Muscle of back (tissue), 11 donors: ENCODE data around the gene UNC79. TPM values are rescaled to one million over a fixed set of nuclear protein-coding genes. Genes with fewer than 3 reads are reported as not detected.

ENCODE experiments used
- DNase-seq, 3 donors: peaks; one replicate each; pipeline versions ENCODE4 v3.0.0 to v3.0.0-alpha.2; 2013
- polyA plus RNA-seq, 10 donors: library from polyadenylated mRNA; unstranded; fragments of 120-200 nt; gene quantifications; one replicate each; pipeline ENCODE4 v1.2.1, GENCODE V29; 2013; ENCODE audit not compliant: insufficient read length in 10 of 10

UNC79 gene
- polyA plus RNA-seq, 10 donors = 0.25 to 0.60 (median 0.39) TPM

- DNase-seq = no peak
These were observed 317.7 kb downstream of the UNC79 start for GRCh38 chr14:93748208-93749075.

GRCh38 chr14:93749076-93749420 is 318.3 kb downstream of the UNC79 start:
- DNase-seq = no peak

GRCh38 chr14:93751946-93752655 is 321.4 kb downstream of the UNC79 start:
- DNase-seq = no peak

GRCh38 chr14:93752980-93753561 is 322.3 kb downstream of the UNC79 start:
- no peak for DNase-seq

- DNase-seq = no peak
These were observed 322.9 kb downstream of the UNC79 start for GRCh38 chr14:93753647-93754046.

GRCh38 chr14:93757206-93757605 is 326.5 kb downstream of the UNC79 start:
- DNase-seq = no peak

Other genes with a start within 250 kb of the UNC79 start
- 10 to 100 TPM; 19.6 to 26.1 (median 22.9) TPM for gene MOAP1, start 246.0 kb upstream of the UNC79 start, polyA plus RNA-seq
- 10 to 100 TPM; 14.3 to 19.0 (median 16.2) TPM for gene LYSET, start 245.6 kb upstream of the UNC79 start, polyA plus RNA-seq
- 10 to 100 TPM in 2 of 10 donors, 1 to 10 TPM in 8; 7.5 to 12.0 (median 8.4) TPM for gene GON7, start 223.9 kb upstream of the UNC79 start, polyA plus RNA-seq
- gene UBR7, start 223.7 kb upstream of the UNC79 start, polyA plus RNA-seq = 10 to 100 TPM; 24.0 to 30.4 (median 25.2) TPM
- gene BTBD7, start 97.9 kb upstream of the UNC79 start, polyA plus RNA-seq = 10 to 100 TPM; 18.6 to 26.1 (median 21.7) TPM
- 1 to 10 TPM in 1 of 10 donors, under 1 TPM in 8, not detected in 1; 0.29 to 1.2 (median 0.53) TPM for gene COX8C, start 83.8 kb upstream of the UNC79 start, polyA plus RNA-seq